ENCODE results near the gene RTL10.

The RTL10 gene

GRCh38 chr22:19854778-19855503 is at the start of gene RTL10, which contains the start of gene GNB1L:
Gene RTL10 (minus strand): TSS chr22:19854874. CDS start chr22:19852261, 2,613 bp downstream.
Gene GNB1L (minus strand): TSS chr22:19854874. CDS start chr22:19821355, 33,519 bp downstream.
- DNase-seq: peak; percentile 94

GRCh38 chr22:19904174-19904856 is 49.6 kb upstream of the RTL10 start:
- no peak for DNase-seq

- no peak for DNase-seq
These were observed 48.8 kb upstream of the RTL10 start for GRCh38 chr22:19903513-19903912.

GRCh38 chr22:19903031-19903430 is 48.4 kb upstream of the RTL10 start:
- no peak for DNase-seq

DNA sequence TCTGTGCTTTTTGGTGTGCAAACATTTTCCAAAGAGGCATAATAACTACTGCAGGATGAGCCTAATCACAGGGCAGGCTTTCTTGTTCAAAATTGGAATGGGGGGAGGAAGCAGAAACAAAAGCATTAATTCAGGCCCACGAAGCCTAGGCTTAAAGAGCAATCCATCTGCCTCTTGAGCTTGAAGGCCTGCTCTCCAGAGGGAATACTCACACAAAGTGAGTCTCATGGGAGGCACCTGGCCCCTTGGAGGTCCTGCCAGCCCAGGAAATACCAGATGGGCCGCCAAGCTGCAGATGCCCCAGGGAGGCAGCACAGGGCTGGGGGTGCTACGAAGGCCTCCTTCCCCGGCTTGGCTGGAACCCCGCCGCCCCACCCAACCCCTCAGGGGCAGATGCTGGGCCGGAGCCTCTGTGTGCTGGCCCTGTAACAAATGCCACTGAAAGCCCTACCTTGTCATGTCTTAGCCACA is 47.6 kb upstream of the RTL10 start:
- no peak for DNase-seq

DNA sequence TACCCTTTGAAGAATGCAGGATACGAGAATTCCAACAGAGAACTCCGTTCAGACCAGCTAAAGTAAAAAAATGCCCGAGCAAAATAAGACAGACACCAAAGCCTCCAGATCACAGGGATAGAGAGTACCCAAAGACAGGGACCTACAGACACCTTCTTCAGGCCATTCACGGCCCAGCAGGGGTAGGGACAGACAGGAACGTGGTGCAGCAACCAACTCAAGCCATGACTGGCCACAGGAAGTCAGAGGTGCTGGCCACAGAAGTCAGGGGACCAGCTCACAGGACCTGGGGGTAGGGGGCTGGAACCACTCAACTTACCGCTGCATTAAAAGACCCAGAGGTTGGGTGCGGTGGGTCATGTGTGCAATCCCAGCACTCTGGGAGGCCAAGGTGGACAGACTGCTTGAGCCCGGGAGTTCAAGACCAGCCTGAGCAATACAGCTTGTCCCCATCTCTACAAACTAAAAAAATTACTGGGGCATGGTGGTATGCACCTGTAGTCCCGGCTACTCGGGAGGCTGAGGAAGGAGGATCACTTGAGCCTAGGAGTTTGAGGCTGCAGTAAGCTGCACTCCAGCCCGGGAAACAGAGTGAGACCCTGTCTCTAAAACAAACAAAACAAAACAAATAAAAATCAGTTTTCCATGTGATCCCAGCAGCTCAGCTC is 47.0 kb upstream of the RTL10 start:
- no peak for DNase-seq

DNA sequence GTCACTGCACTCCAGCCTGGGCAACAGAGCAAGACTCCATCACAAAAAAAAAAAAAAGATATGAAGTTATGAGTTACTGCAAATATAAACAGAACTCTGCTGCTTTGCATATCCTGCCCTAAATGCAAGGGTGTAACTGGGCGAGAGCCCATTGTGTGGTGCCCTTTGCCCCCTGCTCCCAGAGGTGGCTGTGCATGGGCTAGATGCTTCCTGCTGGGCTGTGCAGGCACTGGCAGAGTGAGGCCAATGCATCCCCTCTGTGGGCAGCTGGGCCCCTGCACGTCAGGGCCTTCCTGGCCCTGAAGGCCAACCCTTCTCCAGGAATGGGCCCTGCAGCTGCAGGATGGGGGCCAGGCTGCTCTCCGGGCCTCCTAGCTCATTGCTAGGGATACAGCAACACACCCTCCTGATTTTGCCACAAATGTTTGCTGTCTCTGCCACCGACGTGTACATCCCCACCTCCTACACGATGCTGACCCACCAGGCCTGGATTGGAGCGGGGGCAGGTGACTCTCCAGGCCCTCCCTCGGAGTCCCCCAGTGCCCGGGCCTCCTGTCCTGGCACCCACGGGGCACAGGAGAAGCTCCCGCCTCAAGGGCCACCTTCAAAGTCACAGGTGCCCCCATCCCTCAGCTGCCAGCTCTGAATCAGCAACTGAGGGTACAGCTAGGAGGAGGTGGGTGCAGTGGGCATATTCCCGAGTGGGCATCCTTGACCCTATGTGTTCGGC is 46.2 kb upstream of the RTL10 start:
- DNase-seq: no peak

DNA sequence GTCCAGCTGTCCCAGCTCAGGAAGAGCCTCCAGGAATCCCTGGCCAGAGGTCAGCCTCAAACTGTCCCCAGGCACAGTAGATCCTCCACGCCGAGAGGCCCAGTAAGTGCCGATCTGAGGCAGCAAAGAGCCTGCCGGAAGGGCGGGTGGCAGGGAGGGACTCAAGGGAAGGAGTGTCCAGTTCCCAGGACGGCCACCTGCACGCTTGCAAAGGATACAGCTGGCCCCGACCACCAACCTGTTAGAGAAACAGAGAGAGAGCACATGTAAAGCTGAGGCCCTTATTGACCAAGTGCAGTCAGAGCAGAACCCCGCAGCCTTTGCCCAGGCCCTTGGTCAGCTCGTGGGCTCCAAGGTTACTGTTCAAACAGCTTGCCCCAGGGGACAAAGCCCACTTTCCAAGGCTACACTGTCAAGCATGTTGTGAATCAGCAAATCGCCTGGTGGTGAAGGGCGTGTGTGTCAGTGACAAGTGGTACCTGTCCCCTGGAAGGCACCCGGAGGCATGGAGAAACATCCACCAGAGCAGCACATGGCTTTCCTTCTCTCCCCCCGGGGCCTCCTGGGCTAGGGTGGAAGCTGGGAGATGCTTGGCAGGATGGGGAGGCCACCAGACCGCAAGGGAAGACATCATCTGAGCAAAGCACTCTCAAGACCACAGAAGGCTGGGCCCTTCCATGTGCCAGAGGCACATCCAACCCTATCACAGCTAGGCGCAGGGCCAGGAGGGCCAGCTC is 44.3 kb upstream of the RTL10 start:
- no peak for DNase-seq

- no peak for DNase-seq
These were observed 43.5 kb upstream of the RTL10 start for GRCh38 chr22:19898145-19898544.

DNA sequence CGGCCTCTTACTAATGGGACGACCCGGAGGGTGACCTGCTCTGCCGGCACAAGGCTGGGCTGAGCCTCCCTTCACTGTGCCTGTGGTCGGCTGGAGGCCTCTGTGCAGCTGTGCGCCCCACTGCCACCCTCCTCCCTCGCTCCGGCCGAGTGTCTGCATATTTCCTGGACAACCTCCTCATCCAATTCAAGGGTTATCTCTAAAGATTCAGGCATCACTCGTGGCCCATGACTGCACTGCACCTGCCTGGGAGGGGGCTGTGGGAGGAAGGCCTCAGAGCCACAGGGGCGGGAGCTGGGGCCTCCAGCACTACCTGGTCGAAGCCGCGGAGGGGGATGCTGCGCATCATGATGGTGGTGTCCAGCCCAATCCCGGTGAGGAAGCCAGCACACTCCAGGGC is 43.1 kb upstream of the RTL10 start:
- no peak for DNase-seq

GRCh38 chr22:19896665-19897355 is 42.1 kb upstream of the RTL10 start:
- DNase-seq: no peak

DNA sequence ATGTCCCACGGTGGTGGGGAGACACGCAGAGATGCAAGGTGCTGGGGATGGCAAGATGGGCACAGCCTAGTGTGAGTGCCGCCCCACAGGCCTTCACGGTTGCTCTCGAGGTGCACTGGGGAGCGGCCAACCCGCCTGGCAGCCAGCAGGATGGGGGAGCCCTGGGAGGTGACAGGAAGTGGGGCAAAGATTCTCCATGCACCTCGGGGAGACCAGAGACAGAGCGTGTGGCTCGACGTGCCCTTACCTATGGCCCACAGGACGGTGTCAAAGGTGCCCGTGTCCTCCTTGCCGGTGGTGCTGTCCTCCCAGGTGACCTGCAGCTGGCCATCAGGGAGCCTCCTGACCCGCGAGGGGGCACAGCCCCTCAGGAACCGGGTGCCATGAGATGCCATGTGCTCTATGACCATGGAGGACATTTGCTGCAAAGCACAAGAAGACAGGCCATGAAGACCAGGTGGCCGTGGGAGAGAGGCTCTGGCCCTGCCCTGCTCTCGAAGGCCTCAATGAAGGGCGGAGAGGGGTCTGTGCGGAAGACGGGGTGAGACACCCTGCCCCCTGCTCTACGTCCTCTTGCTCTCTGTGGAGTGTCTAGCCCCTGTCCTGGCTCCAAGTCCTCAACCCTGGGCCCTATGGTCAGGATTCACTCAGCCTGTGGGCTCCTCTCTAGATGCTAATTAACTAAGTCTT is 40.6 kb upstream of the RTL10 start:
- no peak for DNase-seq

- DNase-seq: no peak
These were observed 38.7 kb upstream of the RTL10 start for GRCh38 chr22:19893363-19893762.

DNA sequence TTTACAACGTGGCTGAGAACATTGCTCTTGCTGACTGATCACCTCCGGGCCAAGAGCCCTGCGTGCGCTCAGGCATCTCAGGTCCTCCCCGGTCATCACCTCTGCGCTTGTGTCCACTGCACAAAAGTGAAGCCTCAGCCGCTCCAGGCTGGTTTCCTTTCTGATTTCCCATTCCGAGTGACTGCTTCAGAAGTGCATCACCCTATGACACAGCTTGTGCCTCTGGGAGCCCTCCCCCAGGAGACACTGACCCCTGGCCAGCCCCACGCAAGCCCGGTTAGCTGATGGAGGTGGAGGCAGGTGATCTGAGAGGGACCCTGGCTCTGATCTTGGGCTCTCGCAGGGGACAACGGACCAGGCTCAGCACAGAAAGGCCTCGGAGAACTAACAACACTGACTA is 38.3 kb upstream of the RTL10 start:
- no peak for DNase-seq

DNA sequence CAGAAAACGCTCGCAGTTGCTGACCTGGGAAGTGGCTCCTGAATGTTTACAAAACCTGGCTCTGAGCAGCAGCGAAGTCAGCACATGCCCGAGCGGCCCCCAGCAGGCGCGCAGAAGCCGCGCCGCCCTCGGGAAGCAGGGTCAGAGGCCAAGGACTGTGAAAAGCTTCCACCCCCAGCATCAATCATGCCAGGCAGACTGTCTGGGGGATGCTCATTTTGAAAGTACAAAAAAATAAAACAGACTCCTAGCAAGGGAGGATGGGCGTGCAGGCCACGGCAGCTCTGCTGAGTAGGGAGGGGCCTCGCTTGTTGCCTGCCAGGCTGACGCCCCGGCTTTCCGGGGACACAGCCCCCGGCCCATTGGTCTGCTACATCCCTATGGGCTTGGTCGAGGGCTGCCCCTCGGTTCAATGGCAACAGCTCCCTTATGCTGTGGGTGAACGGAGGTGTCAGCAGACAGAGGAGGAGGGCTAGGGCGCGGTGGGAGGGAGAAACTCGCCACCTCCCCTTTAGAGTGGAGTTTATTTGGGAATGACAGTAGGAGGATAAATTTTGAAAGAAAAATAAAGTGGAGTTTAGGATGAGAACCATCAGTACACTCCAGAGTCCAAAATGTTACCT is 37.7 kb upstream of the RTL10 start:
- peak; percentile 77 for DNase-seq

DNA sequence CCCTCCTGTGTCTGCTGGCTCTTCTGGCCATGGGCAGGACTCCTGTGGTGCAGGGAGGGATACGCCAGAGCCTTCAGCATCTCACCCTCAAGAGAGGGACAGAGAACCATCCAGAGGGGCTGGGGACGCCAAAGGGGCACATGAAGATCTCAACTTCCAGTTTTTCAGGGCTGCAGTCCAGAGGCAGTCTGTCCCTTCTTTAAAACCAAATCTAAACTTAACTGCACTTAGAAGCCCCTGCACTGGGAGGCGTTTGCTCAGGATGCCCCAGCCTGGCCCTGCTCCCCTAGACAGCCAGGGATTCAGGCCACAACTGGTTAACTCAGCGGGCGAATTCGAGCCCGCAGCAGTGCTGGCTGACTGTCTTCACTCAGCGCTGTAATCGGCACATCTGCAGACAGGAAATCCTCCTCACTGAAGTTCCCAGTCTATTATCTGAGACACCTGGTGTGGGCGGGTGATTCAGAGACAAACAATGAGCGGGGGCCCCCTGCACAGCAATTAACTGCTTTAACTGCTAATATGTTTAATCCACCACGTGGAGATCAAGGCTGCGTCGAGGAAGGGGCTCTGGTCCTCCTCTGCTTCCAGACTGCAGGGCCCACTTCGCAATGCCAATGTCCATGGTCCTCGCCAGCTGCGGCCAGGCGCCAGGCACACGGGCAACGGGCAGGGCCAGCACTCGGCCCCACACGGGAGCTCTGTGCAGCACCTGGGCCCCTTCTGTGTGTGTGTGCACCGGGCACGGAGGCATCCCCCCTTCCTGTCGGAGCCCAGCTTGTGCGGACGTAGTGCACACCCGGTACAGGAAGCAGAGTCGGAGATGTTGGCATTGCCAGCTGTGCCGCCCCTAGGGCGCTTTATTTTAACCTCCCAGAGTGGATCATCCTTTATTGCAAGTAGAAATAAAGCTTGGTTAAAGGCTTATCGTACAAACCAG is 36.9 kb upstream of the RTL10 start:
- DNase-seq: peak; percentile 50

DNA sequence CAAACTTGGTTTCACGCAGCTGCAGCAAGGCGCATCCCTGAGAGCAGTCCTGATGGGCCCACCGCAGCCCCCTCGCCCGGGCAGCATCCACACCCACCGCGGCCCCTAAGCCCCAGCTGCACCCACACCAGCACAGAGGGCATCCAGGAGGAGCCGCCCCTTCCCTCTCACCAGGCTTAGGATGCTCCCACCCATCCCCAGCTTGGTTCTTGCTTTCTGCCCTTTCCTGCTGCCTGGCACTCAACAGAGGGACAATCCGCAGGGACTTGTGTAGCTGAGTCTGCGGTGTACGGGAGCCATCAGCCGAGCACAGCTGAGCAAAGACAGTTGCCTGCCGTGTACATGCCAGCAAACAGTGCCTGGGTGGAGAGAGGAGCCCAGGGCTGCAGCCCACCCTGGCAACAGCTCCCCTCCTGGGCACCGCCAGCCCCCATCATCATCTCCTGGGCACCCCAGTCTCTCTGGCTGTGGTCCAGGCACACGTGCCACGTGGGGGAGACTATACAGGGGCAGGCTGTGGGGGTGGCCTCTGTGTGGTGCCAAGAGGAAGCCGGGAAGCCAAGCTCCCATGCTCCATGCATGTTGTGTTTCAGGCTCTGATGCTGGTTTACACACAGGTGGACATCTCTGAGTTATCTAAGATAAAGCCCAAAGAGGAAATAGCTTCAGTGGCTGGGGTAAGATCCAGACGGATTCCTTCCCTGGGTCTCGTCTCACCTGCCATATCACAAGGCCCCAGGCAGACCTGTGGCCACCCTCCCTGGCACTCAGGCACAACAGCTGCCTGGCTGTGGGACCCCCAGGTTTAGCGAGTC is 36.0 kb upstream of the RTL10 start:
- no peak for DNase-seq

DNA sequence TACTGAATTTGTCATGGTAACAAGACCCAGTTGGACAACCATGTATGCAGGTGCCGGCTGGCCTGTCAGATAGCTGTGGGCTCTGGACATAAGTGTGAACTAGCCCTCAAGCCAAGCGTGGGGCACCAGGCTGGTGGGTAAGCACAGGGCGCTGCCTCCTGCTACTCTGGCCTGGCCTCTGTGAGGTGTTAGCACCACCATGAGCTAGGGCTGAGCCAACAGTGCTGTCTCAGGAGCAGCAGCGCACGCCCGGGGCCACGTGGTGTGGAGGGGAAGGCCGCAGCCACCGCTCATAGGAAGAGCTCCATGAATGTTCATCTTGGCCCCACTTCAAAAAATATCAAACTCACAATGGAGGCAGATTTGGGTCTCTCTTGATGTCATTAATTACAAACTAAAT is 35.3 kb upstream of the RTL10 start:
- no peak for DNase-seq

Measured in NCI-H2227 treated with DMSO at 0.1 percent for 48 hours (cell line).